RWPE2 (cell line): ENCODE measurements around the gene CHST9.

Source experiments
- ATAC-seq: fragments of 200-7000 bp; cut with Tn5 transposase; 3 replicates; pipeline ENCODE4 v1.9.1; 2021; ENCODE audit warnings: low read depth
- DNase-seq: peaks from one replicate; pipeline ENCODE4 v3.0.0-alpha.2; 2020; ENCODE audit warnings: low spot score
- H3K27ac ChIP-seq: fragments of 450-650 bp; 2 replicates; pipeline ENCODE4 v1.5.1; 2017; ENCODE audit warnings: mild to moderate bottlenecking; ENCODE audit not compliant: poor library complexity, severe bottlenecking
- H3K27me3 ChIP-seq: fragments of 250-450 bp; sonication (Bioruptor Pico); 2 replicates; pipeline ENCODE4 v1.5.1; 2021; ENCODE audit warnings: mild to moderate bottlenecking, moderate library complexity; ENCODE audit not compliant: insufficient read depth, poor library complexity, severe bottlenecking
- H3K36me3 ChIP-seq: fragments of 250-450 bp; sonication (Bioruptor Pico); 2 replicates; pipeline ENCODE4 v1.5.1; 2020; ENCODE audit warnings: low read depth, mild to moderate bottlenecking, moderate library complexity
- H3K4me1 ChIP-seq: fragments of 250-450 bp; sonication (Bioruptor Pico); 2 replicates; pipeline ENCODE4 v1.5.1; 2021; ENCODE audit warnings: mild to moderate bottlenecking, moderate library complexity; ENCODE audit not compliant: insufficient read depth, poor library complexity, severe bottlenecking
- H3K4me3 ChIP-seq: fragments of 250-450 bp; sonication (Bioruptor Pico); 2 replicates; pipeline ENCODE4 v1.5.1; 2021; ENCODE audit warnings: mild to moderate bottlenecking, moderate library complexity; ENCODE audit not compliant: severe bottlenecking
- H3K9me3 ChIP-seq: fragments of 250-450 bp; sonication (Bioruptor Pico); 2 replicates; pipeline ENCODE4 v1.5.1; 2021; ENCODE audit warnings: mild to moderate bottlenecking, moderate library complexity; ENCODE audit not compliant: severe bottlenecking
- CTCF ChIP-seq: fragments of 450-650 bp; IDR thresholded peaks from one replicate; pipeline ENCODE4 v1.5.1; 2017; ENCODE audit warnings: mild to moderate bottlenecking, moderate library complexity; ENCODE audit not compliant: poor library complexity, severe bottlenecking

The CHST9 gene

GRCh38 chr18:26948703-26949102, 236.4 kb downstream of the CHST9 start:
- H3K4me3 ChIP-seq, result no peak overlapping the region
- no peaks in the 10 kb centered on the region for H3K27me3 ChIP-seq
- DNase-seq (no peak), ATAC-seq (no peak)
- no peak for TF ChIP-seq CTCF
- H3K27ac ChIP-seq, result no peak overlapping the region
- H3K36me3 ChIP-seq, result no peaks in the 10 kb centered on the region
- H3K4me1 ChIP-seq, result no peaks in the 10 kb centered on the region
- H3K9me3 ChIP-seq, result no peaks in the 10 kb centered on the region

DNA sequence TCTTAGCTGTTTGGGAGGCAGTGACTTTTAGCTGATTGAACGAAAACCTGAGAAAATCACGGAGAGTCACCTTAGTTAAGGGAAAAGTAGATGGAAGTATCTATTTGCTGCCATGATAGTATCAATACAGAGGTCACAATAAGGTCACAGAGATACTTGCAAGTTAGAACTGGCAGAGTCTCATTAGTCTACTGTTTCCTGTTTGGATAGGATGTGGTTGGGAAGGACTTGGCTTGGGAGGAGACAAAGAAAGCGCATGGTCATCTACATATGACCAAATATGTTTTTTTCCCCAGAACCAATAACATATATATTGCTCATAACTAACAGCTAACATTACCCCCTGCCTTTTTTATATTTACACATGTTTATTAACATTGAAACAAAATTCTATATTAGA, 241.2 kb downstream of the CHST9 start:
- Histone ChIP-seq H3K4me1 (no peaks in the 10 kb centered on the region), H3K4me3 (no peak overlapping the region), H3K9me3 (no peaks in the 10 kb centered on the region), H3K36me3 (no peaks in the 10 kb centered on the region), H3K27me3 (no peaks in the 10 kb centered on the region), H3K27ac (no peak overlapping the region)
- DNase-seq (no peak), ATAC-seq (no peak)
- TF ChIP-seq CTCF, result no peak

DNA sequence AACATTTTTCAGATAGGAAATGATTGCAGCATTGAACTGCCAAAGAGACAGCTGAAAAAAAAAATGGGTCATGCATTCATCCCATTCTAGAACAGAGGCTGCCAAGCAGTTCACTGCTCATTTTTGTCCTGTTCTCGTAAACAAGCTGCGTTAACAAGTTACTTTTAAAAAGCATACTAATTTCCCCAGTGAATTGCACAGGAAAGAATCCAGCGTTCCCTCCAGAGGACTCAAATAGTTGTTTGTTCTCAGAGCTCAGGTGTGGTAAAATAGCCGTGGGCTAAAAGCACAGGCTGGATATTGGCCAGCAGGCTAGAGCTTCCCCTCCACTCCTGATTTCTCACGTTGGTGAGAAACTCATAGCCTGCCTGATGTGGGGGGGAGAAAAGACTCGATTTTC, 243.5 kb downstream of the CHST9 start:
- Histone ChIP-seq H3K4me3 (no peak overlapping the region), H3K4me1 (no peaks in the 10 kb centered on the region), H3K9me3 (no peaks in the 10 kb centered on the region), H3K27me3 (no peaks in the 10 kb centered on the region), H3K36me3 (no peaks in the 10 kb centered on the region), H3K27ac (no peak overlapping the region)
- ATAC-seq (no peak), DNase-seq (no peak)
- no peak for TF ChIP-seq CTCF

DNA sequence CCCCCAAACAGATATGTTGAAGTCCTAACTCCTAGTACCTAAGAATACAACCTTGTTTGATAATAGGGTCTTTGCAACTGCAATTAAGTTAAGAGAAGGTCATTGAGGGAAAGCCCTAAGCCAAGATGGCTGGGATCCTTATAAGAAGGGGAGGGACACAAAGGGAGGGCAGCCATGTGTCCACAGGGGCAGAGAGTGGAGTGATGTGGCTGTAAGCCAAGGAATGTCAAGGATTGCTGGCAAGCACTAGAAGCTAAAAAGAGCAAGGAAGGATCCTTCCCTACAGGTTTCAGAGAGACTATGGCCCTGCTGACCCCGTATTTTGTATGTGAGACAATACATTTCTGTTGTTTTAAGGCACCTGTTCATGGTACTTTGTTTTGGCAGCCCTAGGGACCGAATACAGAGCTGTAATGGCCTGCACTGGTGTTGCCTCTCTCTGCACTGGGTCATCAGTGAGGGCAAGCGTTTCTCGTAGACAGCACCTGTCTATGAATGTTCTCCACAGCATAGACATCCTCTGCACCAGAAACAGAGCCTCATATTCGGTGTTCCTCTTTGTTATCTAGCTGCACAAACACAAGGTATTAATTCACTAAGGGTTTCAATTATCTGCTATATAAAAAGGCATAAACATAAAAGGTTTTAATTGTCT, 244.2 kb downstream of the CHST9 start:
- Histone ChIP-seq H3K4me3 (no peak overlapping the region), H3K36me3 (no peaks in the 10 kb centered on the region), H3K9me3 (no peaks in the 10 kb centered on the region), H3K27ac (no peak overlapping the region), H3K4me1 (no peaks in the 10 kb centered on the region), H3K27me3 (no peaks in the 10 kb centered on the region)
- TF ChIP-seq CTCF, result no peak
- DNase-seq (no peak), ATAC-seq (no peak)

GRCh38 chr18:26931659-26932058, 253.4 kb downstream of the CHST9 start:
- Histone ChIP-seq H3K9me3 (no peaks in the 10 kb centered on the region), H3K27me3 (no peaks in the 10 kb centered on the region), H3K4me1 (no peaks in the 10 kb centered on the region), H3K27ac (no peak overlapping the region), H3K36me3 (no peaks in the 10 kb centered on the region), H3K4me3 (no peak overlapping the region)
- no peak for ATAC-seq
- TF ChIP-seq CTCF, result no peak
- DNase-seq, result no peak
